HG03103 (cell line): Measurements from ENCODE around the gene CD320.

Experiments used
- ATAC-seq: cut with Tn5 transposase; IDR thresholded peaks from one replicate; pipeline ENCODE4 v1.9.1; 2021; ENCODE audit warnings: low read depth; ENCODE audit not compliant: unreplicated experiment

The CD320 gene

DNA sequence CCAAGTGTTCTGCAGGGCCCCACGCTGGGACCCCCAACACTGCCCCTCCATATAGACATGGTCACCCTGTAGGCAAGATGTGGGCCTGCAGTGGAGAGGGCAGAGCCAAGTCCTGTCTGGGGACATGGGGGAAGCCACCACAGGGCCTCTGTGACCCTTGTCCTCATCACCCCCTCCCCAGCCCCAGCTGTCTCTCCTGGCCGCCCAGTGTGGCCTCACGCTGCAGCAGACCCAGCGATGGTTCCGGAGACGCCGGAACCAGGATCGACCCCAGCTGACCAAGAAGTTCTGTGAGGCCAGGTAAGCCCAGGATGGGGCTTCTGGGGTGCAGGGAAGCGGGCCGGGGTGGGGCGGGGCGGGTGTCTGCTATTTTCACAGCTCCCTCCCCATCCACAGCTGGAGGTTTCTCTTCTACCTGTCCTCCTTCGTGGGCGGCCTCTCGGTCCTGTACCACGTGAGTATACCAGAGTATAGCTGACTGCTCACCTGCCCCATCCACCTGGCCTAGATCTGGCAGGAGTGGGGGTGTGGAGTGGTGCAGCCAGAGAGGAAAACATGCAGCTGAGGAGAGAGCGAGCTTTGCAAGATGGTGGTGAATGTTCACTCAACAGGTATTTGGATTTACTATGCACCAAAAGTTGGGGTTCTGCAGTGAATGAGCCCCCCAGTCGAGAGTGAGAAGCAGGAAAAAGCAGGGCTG is 52.6 kb downstream of the CD320 start:
- ATAC-seq, result no peak

- no peak for ATAC-seq
Measured at GRCh38 chr19:8254286-8255001, 53.7 kb downstream of the CD320 start.

- no peak for ATAC-seq
Measured at GRCh38 chr19:8253678-8254077, 54.5 kb downstream of the CD320 start.

DNA sequence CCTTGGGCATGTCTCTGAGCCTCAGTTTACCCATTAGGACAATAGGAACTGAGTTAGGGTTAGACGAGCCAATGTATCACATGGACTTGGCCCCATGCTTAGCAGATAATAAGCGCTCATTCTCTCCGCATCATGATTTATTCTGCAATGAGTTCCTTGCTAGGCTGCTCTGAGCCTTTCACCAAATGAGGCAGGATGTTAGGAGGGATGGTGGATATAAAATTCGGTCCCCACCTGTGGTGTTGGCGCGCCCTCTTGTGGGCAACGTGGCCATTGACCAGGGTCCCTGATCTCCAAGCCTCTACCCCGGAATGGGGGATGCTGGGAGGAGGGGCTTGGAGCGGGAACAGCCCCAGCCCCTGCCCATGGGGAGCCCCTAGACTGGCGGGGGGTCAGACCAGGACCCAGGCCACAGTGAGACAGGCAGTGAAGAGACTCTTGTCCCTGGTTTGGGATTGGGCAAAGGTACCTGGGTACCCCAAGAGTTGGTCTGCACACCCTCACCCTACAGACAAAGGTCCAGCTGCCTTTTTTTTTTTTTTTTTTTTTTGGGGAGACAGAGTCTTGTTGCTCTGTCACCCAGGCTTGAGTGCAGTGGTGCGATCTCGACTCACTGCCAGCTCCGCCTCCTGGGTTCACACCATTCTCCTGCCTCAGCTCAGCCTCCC is 55.1 kb downstream of the CD320 start:
- no peak for ATAC-seq
